Osteoblast (primary cell): ENCODE results near the gene CD79A. TPM values are rescaled to one million over a fixed set of nuclear protein-coding genes. Genes with fewer than 3 reads are reported as not detected.

ENCODE experiments used
- DNase-seq: peaks from one replicate; pipeline ENCODE4 v3.0.0; 2011; ENCODE audit warnings: low spot score, mixed read lengths; ENCODE audit not compliant: insufficient read length; ENCODE audit errors: missing footprints
- H2AFZ ChIP-seq: 2 replicates; pipeline ENCODE4 v1.6.0; 2011; ENCODE audit warnings: mild to moderate bottlenecking, low read length
- H3K27ac ChIP-seq: 2 replicates; pipeline ENCODE4 v1.5.1; 2011; ENCODE audit warnings: mild to moderate bottlenecking, low read depth, low read length, moderate library complexity
- H3K27me3 ChIP-seq: 2 replicates; pipeline ENCODE4 v1.6.0; 2012; ENCODE audit warnings: mild to moderate bottlenecking, control low read depth, inconsistent platforms, low read length, moderate library complexity; ENCODE audit not compliant: insufficient read depth
- H3K36me3 ChIP-seq: 2 replicates; pipeline ENCODE4 v1.5.1; 2011; ENCODE audit warnings: mild to moderate bottlenecking, low read length, control low read depth, moderate library complexity; ENCODE audit not compliant: insufficient read depth
- H3K4me1 ChIP-seq: 2 replicates; pipeline ENCODE4 v1.5.1; 2011; ENCODE audit warnings: mild to moderate bottlenecking, low read length, control low read depth, moderate library complexity; ENCODE audit not compliant: insufficient read depth
- H3K4me2 ChIP-seq: 2 replicates; pipeline ENCODE4 v1.6.0; 2011; ENCODE audit warnings: mild to moderate bottlenecking, low read length; ENCODE audit not compliant: insufficient read depth
- H3K4me3 ChIP-seq: fragments of 200-600 bp; sonication (generic); 3 replicates; pipeline ENCODE4 v1.5.1; 2012; ENCODE audit warnings: mild to moderate bottlenecking, low read length, inconsistent platforms; ENCODE audit not compliant: insufficient read depth
- H3K79me2 ChIP-seq: 2 replicates; pipeline ENCODE4 v1.6.0; 2012; ENCODE audit warnings: mild to moderate bottlenecking, low read length, control low read depth, inconsistent platforms; ENCODE audit not compliant: insufficient read depth
- H3K9me3 ChIP-seq: 2 replicates; pipeline ENCODE4 v1.5.1; 2011; ENCODE audit warnings: low read depth, low read length, control low read depth
- H4K20me1 ChIP-seq: 2 replicates; pipeline ENCODE4 v1.6.0; 2012; ENCODE audit warnings: mild to moderate bottlenecking, low read length, control low read depth; ENCODE audit not compliant: insufficient read depth
- small RNA-seq: library from RNA; depleted of rRNA; stranded (forward); fragments of <200 nt; gene quantifications from one replicate; pipeline ENCODE3, GENCODE V24; 2012
- total RNA-seq: library from RNA; depleted of rRNA; stranded (reverse); fragments of >200 nt; gene quantifications from 2 replicates; pipeline ENCODE4 v1.2.3, GENCODE V29; 2012
- TF ChIP-seq, protein P1 (sequence below): IDR thresholded peaks from 2 replicates; pipeline ENCODE4 v1.5.1; 2011; ENCODE audit warnings: mild to moderate bottlenecking, low read depth, low read length, moderate library complexity; ENCODE audit errors: extremely low read depth

CD79A gene
- total RNA-seq, 1 donor = 0.36 TPM

DNA sequence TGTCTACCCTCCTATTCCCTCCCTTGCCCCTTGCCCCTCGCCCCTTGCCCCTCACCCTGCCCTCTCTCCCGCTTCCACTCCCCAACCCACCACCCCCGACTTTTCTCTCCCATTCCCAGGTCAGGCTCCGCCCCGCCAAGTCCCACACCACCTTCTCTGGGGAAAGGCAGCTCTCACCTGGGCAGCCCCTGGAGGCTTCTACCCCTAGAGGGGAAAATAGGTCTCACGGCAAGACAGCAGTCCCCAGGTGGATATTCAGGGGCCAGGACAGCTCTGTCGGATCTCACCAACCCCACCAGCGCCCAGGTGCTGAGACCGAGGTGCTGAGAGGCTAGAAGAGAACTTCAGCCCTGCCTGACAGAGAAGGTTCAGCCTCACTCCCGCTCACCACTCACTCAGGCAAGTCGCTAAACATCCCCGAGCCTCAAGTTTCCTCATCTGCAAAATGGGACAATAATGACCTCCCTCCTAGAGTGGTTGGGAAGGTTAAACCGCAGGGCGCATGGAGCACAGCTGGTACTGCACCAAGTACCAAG is 52.5 kb downstream of the CD79A start:
- Histone ChIP-seq H3K27ac (no peak overlapping the region), H4K20me1 (no peaks in the 10 kb centered on the region), H3K9me3 (no peaks in the 10 kb centered on the region), H3K36me3 (no peaks in the 10 kb centered on the region), H3K4me3 (no peak overlapping the region), H3K4me1 (peaks cover 7% of the 10 kb centered on the region), H3K4me2 (no peak overlapping the region), H2AFZ (no peak overlapping the region), H3K79me2 (no peaks in the 10 kb centered on the region), H3K27me3 (peaks cover 59% of the 10 kb centered on the region)
- DNase-seq = no peak
- TF ChIP-seq, protein P1, sequence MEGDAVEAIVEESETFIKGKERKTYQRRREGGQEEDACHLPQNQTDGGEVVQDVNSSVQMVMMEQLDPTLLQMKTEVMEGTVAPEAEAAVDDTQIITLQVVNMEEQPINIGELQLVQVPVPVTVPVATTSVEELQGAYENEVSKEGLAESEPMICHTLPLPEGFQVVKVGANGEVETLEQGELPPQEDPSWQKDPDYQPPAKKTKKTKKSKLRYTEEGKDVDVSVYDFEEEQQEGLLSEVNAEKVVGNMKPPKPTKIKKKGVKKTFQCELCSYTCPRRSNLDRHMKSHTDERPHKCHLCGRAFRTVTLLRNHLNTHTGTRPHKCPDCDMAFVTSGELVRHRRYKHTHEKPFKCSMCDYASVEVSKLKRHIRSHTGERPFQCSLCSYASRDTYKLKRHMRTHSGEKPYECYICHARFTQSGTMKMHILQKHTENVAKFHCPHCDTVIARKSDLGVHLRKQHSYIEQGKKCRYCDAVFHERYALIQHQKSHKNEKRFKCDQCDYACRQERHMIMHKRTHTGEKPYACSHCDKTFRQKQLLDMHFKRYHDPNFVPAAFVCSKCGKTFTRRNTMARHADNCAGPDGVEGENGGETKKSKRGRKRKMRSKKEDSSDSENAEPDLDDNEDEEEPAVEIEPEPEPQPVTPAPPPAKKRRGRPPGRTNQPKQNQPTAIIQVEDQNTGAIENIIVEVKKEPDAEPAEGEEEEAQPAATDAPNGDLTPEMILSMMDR = no peak

DNA sequence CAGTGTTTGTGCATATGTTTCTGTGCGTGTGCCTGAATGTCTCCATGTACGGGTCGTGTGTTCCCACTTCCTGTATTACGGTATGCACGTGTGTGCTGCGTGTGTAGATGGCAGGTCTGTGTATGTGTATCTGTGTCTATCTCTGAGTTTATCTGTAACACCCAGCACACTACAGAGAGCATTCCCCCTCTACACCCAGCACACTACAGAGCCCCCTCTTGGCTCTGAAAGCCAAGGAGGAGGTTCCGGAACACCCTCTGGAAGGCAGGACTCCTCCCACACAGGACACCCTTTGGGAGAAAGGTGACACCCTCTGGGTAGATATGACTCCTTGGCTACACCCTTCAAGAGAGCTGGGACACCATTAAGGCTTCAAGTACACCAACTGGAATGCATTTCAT is 53.2 kb downstream of the CD79A start:
- TF ChIP-seq, protein P1 = no peak
- Histone ChIP-seq H3K4me2 (no peak overlapping the region), H3K9me3 (no peaks in the 10 kb centered on the region), H3K4me3 (no peak overlapping the region), H3K36me3 (no peaks in the 10 kb centered on the region), H2AFZ (no peak overlapping the region), H3K4me1 (peaks cover 13% of the 10 kb centered on the region), H3K27me3 (peaks cover 59% of the 10 kb centered on the region), H3K79me2 (no peaks in the 10 kb centered on the region), H4K20me1 (peaks cover 3% of the 10 kb centered on the region), H3K27ac (no peak overlapping the region)
- no peak for DNase-seq

Small RNA genes within 50 kb of the gene (small RNA-seq; reads per million reads assigned to genes)
- gene MIR6797 = 0.60 reads per million

Other genes starting within 250 kb of the CD79A start
- not detected in 2 replicates for gene CEACAM7, start 189.0 kb upstream of the CD79A start, total RNA-seq
- not detected in 2 replicates for gene CEACAM5, start 168.7 kb upstream of the CD79A start, total RNA-seq
- not detected in 2 replicates for gene CEACAM6, start 121.7 kb upstream of the CD79A start, total RNA-seq
- gene CEACAM3, start 80.7 kb upstream of the CD79A start, total RNA-seq = not detected in 2 replicates
- gene LYPD4, start 32.6 kb upstream of the CD79A start, total RNA-seq = not detected in 2 replicates
- gene DMRTC2, start 32.2 kb upstream of the CD79A start, total RNA-seq = not detected in 2 replicates
- 486 and 791 TPM in 2 replicates for gene RPS19, start 17.0 kb upstream of the CD79A start, total RNA-seq
- gene ARHGEF1, start 5.9 kb downstream of the CD79A start, total RNA-seq = 30.6 and 31.8 TPM in 2 replicates
- under 0.01 TPM in 2 replicates for gene ERFL, start 51.2 kb downstream of the CD79A start, total RNA-seq
- 95.2 and 117 TPM in 2 replicates for gene RABAC1, start 82.0 kb downstream of the CD79A start, total RNA-seq
- gene ATP1A3, start 117.0 kb downstream of the CD79A start, total RNA-seq = under 0.01 TPM in 2 replicates
- gene GRIK5, start 192.9 kb downstream of the CD79A start, total RNA-seq = under 0.01 TPM in 2 replicates
- 13.6 and 13.8 TPM in 2 replicates for gene ZNF574, start 198.9 kb downstream of the CD79A start, total RNA-seq